Loucy (cell line): ENCODE measurements around the gene SDK2.

ENCODE experiments used
- CTCF ChIP-seq: fragments of 200-600 bp; sonication (generic); conservative IDR thresholded peaks from 2 replicates; pipeline ENCODE4 v1.5.1; 2014; ENCODE audit warnings: mild to moderate bottlenecking, antibody characterized with exemption, low read length
- EZH2phosphoT487 ChIP-seq: fragments of 200-600 bp; IDR thresholded peaks from 2 replicates; pipeline ENCODE4 v1.6.1; 2018; ENCODE audit warnings: antibody characterized with exemption, mild to moderate bottlenecking, moderate library complexity, borderline replicate concordance

- TF ChIP-seq CTCF (no peak), EZH2phosphoT487 (no peak)
These were observed 254.8 kb downstream of the SDK2 start for GRCh38 chr17:73389411-73389810.
